ENCODE results near the gene EPHA3.
"Not testable (repeated sequence)": the region's sequence is repeated elsewhere in the genome, so short reads cannot be mapped to it uniquely, and the experiment has no call there.

EPHA3 gene

GRCh38 chr3:89280822-89281365 is 173.5 kb downstream of the EPHA3 start:
- DNase-seq (ENCODE audit: low read depth, low spot score): no peak

- no peak for DNase-seq (ENCODE audit: low read depth, low spot score)
Observed at GRCh38 chr3:89287902-89288508, 180.6 kb downstream of the EPHA3 start.

- DNase-seq (ENCODE audit: low read depth, low spot score): no peak
Observed at GRCh38 chr3:89289574-89290190, 182.3 kb downstream of the EPHA3 start.

- no peak for DNase-seq (ENCODE audit: low read depth, low spot score)
Observed at GRCh38 chr3:89297199-89297598, 189.8 kb downstream of the EPHA3 start.

- no peak for DNase-seq (ENCODE audit: low read depth, low spot score)
Observed at GRCh38 chr3:89300526-89300925, 193.1 kb downstream of the EPHA3 start.

GRCh38 chr3:89300981-89301380 is 193.6 kb downstream of the EPHA3 start:
- no peak for DNase-seq (ENCODE audit: low read depth, low spot score)

GRCh38 chr3:89303701-89304100 is 196.3 kb downstream of the EPHA3 start:
- DNase-seq (ENCODE audit: low read depth, low spot score): no peak

GRCh38 chr3:89306540-89306939 is 199.1 kb downstream of the EPHA3 start:
- no peak for DNase-seq (ENCODE audit: low read depth, low spot score)

GRCh38 chr3:89311581-89311980 is 204.2 kb downstream of the EPHA3 start:
- no peak for DNase-seq (ENCODE audit: low read depth, low spot score)

GRCh38 chr3:89312141-89312540 is 204.7 kb downstream of the EPHA3 start:
- DNase-seq (ENCODE audit: low read depth, low spot score): no peak

GRCh38 chr3:89314454-89315098 is 207.2 kb downstream of the EPHA3 start:
- DNase-seq (ENCODE audit: low read depth, low spot score): peak; percentile 23

- DNase-seq (ENCODE audit: low read depth, low spot score): no peak
Observed at GRCh38 chr3:89315750-89316470, 208.5 kb downstream of the EPHA3 start.

GRCh38 chr3:89320186-89320585 is 212.8 kb downstream of the EPHA3 start:
- no peak for DNase-seq (ENCODE audit: low read depth, low spot score)

- DNase-seq (ENCODE audit: low read depth, low spot score): no peak
Observed at GRCh38 chr3:89326997-89327396, 219.6 kb downstream of the EPHA3 start.

- no peak for DNase-seq (ENCODE audit: low read depth, low spot score)
Observed at GRCh38 chr3:89332386-89332785, 225.0 kb downstream of the EPHA3 start.

- peak; percentile 28 for DNase-seq (ENCODE audit: low read depth, low spot score)
Observed at GRCh38 chr3:89332793-89333192, 225.4 kb downstream of the EPHA3 start.

- DNase-seq (ENCODE audit: low read depth, low spot score): no peak
Observed at GRCh38 chr3:89335693-89336092, 228.3 kb downstream of the EPHA3 start.

GRCh38 chr3:89340408-89340807 is 233.0 kb downstream of the EPHA3 start:
- no peak for DNase-seq (ENCODE audit: low read depth, low spot score)

- DNase-seq (ENCODE audit: low read depth, low spot score): no peak
Observed at GRCh38 chr3:89344076-89344475, 236.7 kb downstream of the EPHA3 start.

- DNase-seq (ENCODE audit: low read depth, low spot score): not testable (repeated sequence)
Observed at GRCh38 chr3:89350935-89351334, 243.5 kb downstream of the EPHA3 start.

- DNase-seq (ENCODE audit: low read depth, low spot score): no peak
Observed at GRCh38 chr3:89353465-89353864, 246.0 kb downstream of the EPHA3 start.

GRCh38 chr3:89358281-89358680 is 250.9 kb downstream of the EPHA3 start:
- no peak for DNase-seq (ENCODE audit: low read depth, low spot score)

Measured in iPS DF 19.7 (cell line).